ENCODE measurements around the gene GPATCH1.
"Not testable (repeated sequence)": the region's sequence is repeated elsewhere in the genome, so short reads cannot be mapped to it uniquely, and the experiment has no call there.

The GPATCH1 gene

GRCh38 chr19:33139165-33139564, 58.2 kb downstream of the GPATCH1 start:
- no peak overlapping the region for H3K4me3 Mint-ChIP-seq

GRCh38 chr19:33143897-33144405, 63.0 kb downstream of the GPATCH1 start:
- TF ChIP-seq CTCF (IDR thresholded peaks at IDR 0.05; ENCODE audit: unreplicated experiment in 3 of 3) = peak; percentile 90 to 95 (median 92)
- Mint-ChIP-seq H3K4me1 (no peaks in the 10 kb centered on the region), H3K27me3 (ENCODE audit: low read depth) (peaks cover 12% of the 10 kb centered on the region), H3K27ac (no peak overlapping the region), H3K9me3 (no peaks in the 10 kb centered on the region), H3K36me3 (ENCODE audit: low read depth) (no peaks in the 10 kb centered on the region), H3K4me3 (no peak overlapping the region)

More at GRCh38 chr19:33139165-33139564, 58.2 kb downstream of the GPATCH1 start:
- no peaks in the 10 kb centered on the region for H3K9me3 Mint-ChIP-seq
- peaks cover 16% of the 10 kb centered on the region for H3K27me3 Mint-ChIP-seq (ENCODE audit: low read depth)
- H3K4me1 Mint-ChIP-seq = no peaks in the 10 kb centered on the region
- no peak for TF ChIP-seq CTCF (IDR thresholded peaks at IDR 0.05; ENCODE audit: unreplicated experiment in 3 of 3)
- H3K36me3 Mint-ChIP-seq (ENCODE audit: low read depth) = no peaks in the 10 kb centered on the region
- H3K27ac Mint-ChIP-seq = no peak overlapping the region

GRCh38 chr19:33146209-33146608, 65.2 kb downstream of the GPATCH1 start:
- Mint-ChIP-seq H3K4me1 (no peaks in the 10 kb centered on the region), H3K27me3 (ENCODE audit: low read depth) (peaks cover 6% of the 10 kb centered on the region), H3K36me3 (ENCODE audit: low read depth) (no peaks in the 10 kb centered on the region), H3K9me3 (no peaks in the 10 kb centered on the region), H3K4me3 (no peak overlapping the region), H3K27ac (no peak overlapping the region)
- no peak for TF ChIP-seq CTCF (IDR thresholded peaks at IDR 0.05; ENCODE audit: unreplicated experiment in 3 of 3)

GRCh38 chr19:33147538-33147937, 66.6 kb downstream of the GPATCH1 start:
- no peak for TF ChIP-seq CTCF (IDR thresholded peaks at IDR 0.05; ENCODE audit: unreplicated experiment in 3 of 3)
- H3K36me3 Mint-ChIP-seq (ENCODE audit: low read depth) = no peaks in the 10 kb centered on the region
- no peaks in the 10 kb centered on the region for H3K9me3 Mint-ChIP-seq
- no peak overlapping the region for H3K27ac Mint-ChIP-seq
- H3K4me3 Mint-ChIP-seq = no peak overlapping the region
- H3K27me3 Mint-ChIP-seq (ENCODE audit: low read depth) = no peaks in the 10 kb centered on the region
- H3K4me1 Mint-ChIP-seq = no peaks in the 10 kb centered on the region

- no peak for TF ChIP-seq CTCF (IDR thresholded peaks at IDR 0.05; ENCODE audit: unreplicated experiment in 3 of 3)
- Mint-ChIP-seq H3K27ac (no peak overlapping the region), H3K4me1 (no peaks in the 10 kb centered on the region), H3K4me3 (no peak overlapping the region), H3K36me3 (ENCODE audit: low read depth) (no peaks in the 10 kb centered on the region), H3K27me3 (ENCODE audit: low read depth) (no peaks in the 10 kb centered on the region), H3K9me3 (no peaks in the 10 kb centered on the region)
Measured at GRCh38 chr19:33150852-33151518, 70.0 kb downstream of the GPATCH1 start.

- Mint-ChIP-seq H3K4me3 (no peak overlapping the region), H3K36me3 (ENCODE audit: low read depth) (no peaks in the 10 kb centered on the region), H3K9me3 (no peaks in the 10 kb centered on the region), H3K27ac (no peak overlapping the region), H3K27me3 (ENCODE audit: low read depth) (no peaks in the 10 kb centered on the region), H3K4me1 (no peaks in the 10 kb centered on the region)
- no peak for TF ChIP-seq CTCF (IDR thresholded peaks at IDR 0.05; ENCODE audit: unreplicated experiment in 3 of 3)
Measured at GRCh38 chr19:33152176-33152575, 71.2 kb downstream of the GPATCH1 start.

- not testable (repeated sequence) for H3K27me3 Mint-ChIP-seq (ENCODE audit: low read depth); H3K27ac Mint-ChIP-seq; H3K9me3 Mint-ChIP-seq; H3K4me3 Mint-ChIP-seq; H3K4me1 Mint-ChIP-seq; H3K36me3 Mint-ChIP-seq (ENCODE audit: low read depth)
Measured at GRCh38 chr19:33152625-33153024, 71.6 kb downstream of the GPATCH1 start.

GRCh38 chr19:33154313-33154712, 73.3 kb downstream of the GPATCH1 start:
- not testable (repeated sequence) for H3K4me1 Mint-ChIP-seq; H3K27ac Mint-ChIP-seq; H3K27me3 Mint-ChIP-seq (ENCODE audit: low read depth); H3K36me3 Mint-ChIP-seq (ENCODE audit: low read depth); H3K4me3 Mint-ChIP-seq; H3K9me3 Mint-ChIP-seq
